OCI-LY7 (cell line): ENCODE results near the gene CDC42EP1. TPM values are rescaled to one million over a fixed set of nuclear protein-coding genes. Genes with fewer than 3 reads are reported as not detected.

Source experiments
- BruUV-seq: library from RNA; stranded (reverse); fragments of 400-500 nt; replicated peaks from 2 replicates; lab custom pipeline; 2021; lab: Mats Ljungman, UMichigan
- CTCF ChIA-PET: fragments of 300-600 bp; sonication (Branson Sonifier 250); formaldehyde crosslinking; loops from one replicate; lab custom pipeline; 2022; ENCODE audit warnings: antibody characterized with exemption; ENCODE audit not compliant: unreplicated experiment; lab: Charles Lee
- POLR2A ChIA-PET: fragments of 300-600 bp; sonication (Branson Sonifier 250); formaldehyde crosslinking; loops from one replicate; lab custom pipeline; 2022; ENCODE audit warnings: antibody characterized with exemption; lab: Charles Lee
- DNase-seq: peaks from one replicate; pipeline ENCODE4 v3.0.0-alpha.2; 2015; ENCODE audit warnings: low spot score
- H2AFZ ChIP-seq: fragments of 200-600 bp; sonication (generic), shearing (Covaris generic); 2 replicates; pipeline ENCODE4 v1.6.1; 2014; ENCODE audit warnings: mild to moderate bottlenecking, antibody characterized with exemption, low read length, moderate library complexity
- H3K27ac ChIP-seq: fragments of 200-600 bp; sonication (generic); 2 replicates; pipeline ENCODE4 v1.5.1; 2014; ENCODE audit warnings: mixed run types, low read depth, mild to moderate bottlenecking, moderate library complexity, low read length, inconsistent platforms; ENCODE audit not compliant: poor library complexity, severe bottlenecking
- H3K36me3 ChIP-seq: fragments of 200-600 bp; sonication (generic); 2 replicates; pipeline ENCODE4 v1.6.1; 2014; ENCODE audit warnings: mild to moderate bottlenecking, antibody characterized with exemption, low read length, moderate library complexity, mixed read lengths; ENCODE audit not compliant: insufficient read depth
- H3K4me1 ChIP-seq: fragments of 200-600 bp; sonication (generic); 2 replicates; pipeline ENCODE4 v1.5.1; 2014; ENCODE audit warnings: mild to moderate bottlenecking, low read length; ENCODE audit not compliant: insufficient read depth, poor library complexity, severe bottlenecking
- H3K4me2 ChIP-seq: fragments of 200-600 bp; sonication (generic); 2 replicates; pipeline ENCODE4 v1.6.1; 2014; ENCODE audit warnings: mild to moderate bottlenecking, low read length
- H3K4me3 ChIP-seq: fragments of 200-600 bp; sonication (generic); 2 replicates; pipeline ENCODE4 v1.5.1; 2014; ENCODE audit warnings: mild to moderate bottlenecking, low read depth, low read length; ENCODE audit not compliant: poor library complexity, severe bottlenecking
- H3K79me2 ChIP-seq: fragments of 200-600 bp; sonication (generic); 2 replicates; pipeline ENCODE4 v1.6.1; 2016; ENCODE audit warnings: low read depth, mild to moderate bottlenecking, low read length, moderate library complexity, mixed read lengths; ENCODE audit not compliant: insufficient read depth
- H3K9me2 ChIP-seq: fragments of 200-600 bp; sonication (generic); 2 replicates; pipeline ENCODE4 v1.6.1; 2016; ENCODE audit warnings: mild to moderate bottlenecking, low read length, mixed read lengths; ENCODE audit not compliant: insufficient read depth
- H3K9me3 ChIP-seq: fragments of 200-600 bp; sonication (generic); 2 replicates; pipeline ENCODE4 v1.6.1; 2014; ENCODE audit warnings: mild to moderate bottlenecking, mixed run types, low read length, mixed read lengths
- H4K20me1 ChIP-seq: fragments of 200-600 bp; sonication (generic); 2 replicates; pipeline ENCODE4 v1.6.1; 2014; ENCODE audit warnings: mild to moderate bottlenecking, antibody characterized with exemption, low read length, moderate library complexity, mixed read lengths; ENCODE audit not compliant: insufficient read depth
- CTCF ChIP-seq: fragments of 200-600 bp; sonication (generic); conservative IDR thresholded peaks from 2 replicates; pipeline ENCODE4 v1.5.1; 2014; ENCODE audit warnings: mild to moderate bottlenecking, antibody characterized with exemption, low read length, moderate library complexity, mixed read lengths
- EZH2phosphoT487 ChIP-seq: fragments of 200-600 bp; sonication (generic); IDR thresholded peaks from 2 replicates; pipeline ENCODE4 v1.6.1; 2018; ENCODE audit warnings: low read depth, borderline replicate concordance, mild to moderate bottlenecking, mixed run types, antibody characterized with exemption, low read length, moderate library complexity, mixed read lengths
- intact Hi-C: fragments of 100-400 bp; cut with micrococcal nuclease; formaldehyde crosslinking; loops from one replicate; pipeline ENCODE4 v1.10.0; 2022; ENCODE audit not compliant: unreplicated experiment
- total RNA-seq, 2 experiments: library from RNA; depleted of rRNA in 1 of 2; stranded (reverse); fragments of >200 nt in 1 of 2; shearing (Covaris generic) in 1 of 2; gene quantifications; 2 replicates each; pipeline ENCODE4 v1.2.3, GENCODE V29; 2014 to 2022

Gene CDC42EP1
- total RNA-seq, 2 experiments from 2014 or later, result not detected

- Histone ChIP-seq H3K4me1 (peaks cover 24% of the 10 kb centered on the region), H3K4me3 (no peak overlapping the region), H3K9me3 (no peaks in the 10 kb centered on the region), H3K79me2 (no peaks in the 10 kb centered on the region), H4K20me1 (no peaks in the 10 kb centered on the region), H3K9me2 (no peaks in the 10 kb centered on the region), H3K4me2 (peak overlapping the region; percentile 64; the same call in 1 of the 2 replicates), H2AFZ (no peak overlapping the region), H3K27ac (peak overlapping the region; percentile 85), H3K36me3 (peaks cover 84% of the 10 kb centered on the region)
- BruUV-seq, result TSS peak; percentile 69
- POLR2A ChIA-PET, result interaction anchor here (1.7 to 2.8 kb wide), 2 partner anchors 9 to 10 kb away, joined by 4 to 25 read pairs; partner anchors contain the start of gene GGA1
- CTCF ChIA-PET, result no interaction called here
- TF ChIP-seq EZH2phosphoT487 (no peak), CTCF (no peak)
- intact Hi-C loops, result no loop called here
- no peak for DNase-seq
Observed at GRCh38 chr22:37617431-37617830, 57.2 kb downstream of the CDC42EP1 start.

- TF ChIP-seq CTCF, result no peak
- TF ChIP-seq EZH2phosphoT487, result no peak
- H3K9me2 ChIP-seq, result no peaks in the 10 kb centered on the region
- H4K20me1 ChIP-seq, result no peaks in the 10 kb centered on the region
- H3K79me2 ChIP-seq, result no peaks in the 10 kb centered on the region
- no peaks in the 10 kb centered on the region for H3K9me3 ChIP-seq
- intact Hi-C loops, result no loop called here
- H3K4me1 ChIP-seq, result peaks cover 25% of the 10 kb centered on the region
- peak; percentile 88 for DNase-seq
- peak overlapping the region; percentile 20 for H3K4me3 ChIP-seq
- CTCF ChIA-PET, result interaction anchor here (0.6 to 1.3 kb wide), 5 partner anchors 9 to 727 kb away, joined by 3 to 7 read pairs (median 6); partner anchors contain the start of gene RAC2
- H3K27ac ChIP-seq, result peak overlapping the region; percentile 85
- POLR2A ChIA-PET, result interaction anchor here (0.7 to 2.8 kb wide), 5 partner anchors 9 to 60 kb away, joined by 3 to 25 read pairs (median 4); partner anchors contain the start of genes GGA1 and PDXP
- H3K4me2 ChIP-seq, result peak overlapping the region; percentile 64
- no TSS peak for BruUV-seq
- peaks cover 86% of the 10 kb centered on the region for H3K36me3 ChIP-seq
- no peak overlapping the region for H2AFZ ChIP-seq
Observed at GRCh38 chr22:37618072-37618656, 57.9 kb downstream of the CDC42EP1 start.

- CTCF ChIA-PET, result interaction anchor here (0.6 to 1.3 kb wide), 5 partner anchors 9 to 726 kb away, joined by 3 to 7 read pairs (median 6); partner anchors contain the start of gene RAC2
- POLR2A ChIA-PET, result interaction anchor here (0.7 to 2.8 kb wide), 5 partner anchors 8 to 59 kb away, joined by 3 to 25 read pairs (median 4); partner anchors contain the start of genes GGA1 and PDXP
- no peaks in the 10 kb centered on the region for H3K79me2 ChIP-seq
- H3K9me3 ChIP-seq, result no peaks in the 10 kb centered on the region
- peaks cover 30% of the 10 kb centered on the region for H3K4me1 ChIP-seq
- TF ChIP-seq EZH2phosphoT487, result no peak
- no peak for TF ChIP-seq CTCF
- no peaks in the 10 kb centered on the region for H3K9me2 ChIP-seq
- peaks cover 87% of the 10 kb centered on the region for H3K36me3 ChIP-seq
- peak overlapping the region; percentile 20 for H3K4me3 ChIP-seq
- DNase-seq, result no peak
- H3K27ac ChIP-seq, result peak overlapping the region; percentile 85
- H2AFZ ChIP-seq, result no peak overlapping the region
- H3K4me2 ChIP-seq, result peak overlapping the region; percentile 64
- no peaks in the 10 kb centered on the region for H4K20me1 ChIP-seq
- intact Hi-C loops, result no loop called here
- BruUV-seq, result no TSS peak
Observed at GRCh38 chr22:37618674-37619073, 58.4 kb downstream of the CDC42EP1 start.
